ENCODE data around the gene SSPN.

GRCh38 chr12:26158078-26158764 is 37.2 kb upstream of the SSPN start:
- no peak for TF ChIP-seq POLR2AphosphoS5 (IDR thresholded peaks at IDR 0.05)
- no peak for TF ChIP-seq CTCF (IDR thresholded peaks at IDR 0.05; ENCODE audit: poor library complexity, severe bottlenecking)
- TF ChIP-seq RAD21 (conservative IDR thresholded peaks at IDR 0.05): no peak
- no peak for TF ChIP-seq REST (IDR thresholded peaks at IDR 0.05; ENCODE audit: borderline replicate concordance)
- TF ChIP-seq TAF1 (IDR thresholded peaks at IDR 0.05; ENCODE audit: low read depth): no peak
- TF ChIP-seq EP300 (conservative IDR thresholded peaks at IDR 0.05; ENCODE audit: poor library complexity, severe bottlenecking): no peak
- no peak for TF ChIP-seq SMC3 (conservative IDR thresholded peaks at IDR 0.05; ENCODE audit: poor library complexity)
- no peak for TF ChIP-seq EZH2 (IDR thresholded peaks at IDR 0.05; ENCODE audit: borderline replicate concordance, insufficient read depth, low read length, poor library complexity, severe bottlenecking)
- TF ChIP-seq MXI1 (conservative IDR thresholded peaks at IDR 0.05; ENCODE audit: poor library complexity, severe bottlenecking): no peak

All from neural cell (in vitro differentiated cells).